ENCODE measurements around the gene CNTNAP2. TPM values are rescaled to one million over a fixed set of nuclear protein-coding genes. Genes with fewer than 3 reads are reported as not detected.

CNTNAP2 gene
- total and polyA plus RNA-seq, 2 of the 8 experiments (the other 6 are each of a cell fraction or from before 2014, with no cell fraction given): 27.9 to 71.0 TPM

DNA sequence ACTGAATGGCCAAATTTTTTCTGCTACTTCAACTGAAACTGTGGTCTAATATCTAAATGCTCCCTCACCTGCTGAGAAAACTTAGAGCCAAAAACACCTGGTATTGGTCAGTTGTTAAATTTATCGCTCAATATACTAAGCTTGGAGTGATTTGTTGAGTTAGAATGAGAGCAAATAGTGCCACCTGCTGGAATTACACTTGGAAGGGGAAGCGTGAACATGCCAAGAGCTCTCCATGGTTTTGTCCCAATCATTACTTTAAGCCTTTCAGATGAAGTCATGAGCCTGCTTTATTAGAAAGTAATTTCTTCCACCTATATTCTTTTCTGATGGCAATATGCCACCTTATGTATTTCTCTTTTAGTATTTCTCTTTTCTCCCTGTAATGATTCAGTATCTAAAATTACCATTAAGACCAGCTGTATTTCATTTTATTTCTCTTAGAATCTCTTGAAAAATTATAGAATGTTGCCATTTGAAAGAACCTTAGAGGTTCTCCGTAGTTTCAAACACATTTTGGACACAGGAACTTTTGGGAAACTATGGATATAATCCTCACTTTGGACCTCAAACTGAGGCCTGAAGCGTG, 2026.2 kb downstream of the CNTNAP2 start:
- Histone ChIP-seq H3K27me3 (replicated peaks in 1 of 4; ENCODE audit: control insufficient read depth in 3 of 4, extremely low read depth in 1 of 4, insufficient read depth in 3 of 4, low read length in 3 of 4) (no peaks in the 10 kb centered on the region), H3K23me2 (ENCODE audit: low read depth, low read length) (no peaks in the 10 kb centered on the region; the same call in 1 of the 2 replicates)
- no peak for TF ChIP-seq JUND (IDR thresholded peaks at IDR 0.05; ENCODE audit: low read length)

More for the DNA sequence above, 2026.2 kb downstream of the CNTNAP2 start:
- no peak overlapping the region for H2AK5ac ChIP-seq (ENCODE audit: low read depth, low read length)
- H4K8ac ChIP-seq (ENCODE audit: extremely low read depth, insufficient read depth, low read length): no peak overlapping the region
- peak; percentile 45 for FAIRE-seq
- H2BK120ac ChIP-seq (replicated peaks; ENCODE audit: low read depth, low read length): no peak overlapping the region
- no peak overlapping the region for H3K9ac ChIP-seq (replicated peaks in 1 of 4; ENCODE audit: extremely low read depth in 1 of 4, low read depth in 3 of 4, low read length in 3 of 4)
- H3K27ac ChIP-seq (ENCODE audit: low read depth, low read length): no peak overlapping the region
- no peak overlapping the region for H2BK5ac ChIP-seq (ENCODE audit: low read depth, low read length)
- POLR2A ChIA-PET (ENCODE audit: partially characterized antibody): no interaction called here
- H3K9me3 ChIP-seq (ENCODE audit: insufficient read depth in 2 of 2, low read depth in 1 of 2, low read length in 1 of 2): peaks cover 11 to 13% of the 10 kb centered on the region in 2 experiments
- no peak overlapping the region for H2BK20ac ChIP-seq (ENCODE audit: low read length)
- no peak overlapping the region for H4K5ac ChIP-seq (ENCODE audit: insufficient read length, low read depth, low read length)
- CTCF ChIA-PET (ENCODE audit: partially characterized antibody): interaction anchor here (0.6 to 4.3 kb wide), 45 partner anchors 9 to 755 kb away, joined by 3 to 32 read pairs (median 4); no protein-coding TSS in a partner anchor
- no peak overlapping the region for H3K4ac ChIP-seq (replicated peaks; ENCODE audit: insufficient read length, low read depth, low read length)
- H2AFZ ChIP-seq (ENCODE audit: low read length): no peak overlapping the region
- no peaks in the 10 kb centered on the region for H3K4me1 ChIP-seq (replicated peaks in 1 of 4; ENCODE audit: control insufficient read depth in 3 of 4, insufficient read depth in 4 of 4, low read length in 3 of 4)
- 0 out of 8 replicates have a peak, but pooled peaks cover 0 to 4% (median 0%) of the 10 kb centered on the region in 4 experiments for H3K36me3 ChIP-seq (ENCODE audit: control insufficient read depth in 2 of 4, insufficient read depth in 4 of 4, low read length in 3 of 4)
- H3K18ac ChIP-seq (ENCODE audit: extremely low read depth, low read length): no peak overlapping the region
- no peak overlapping the region for H3K4me2 ChIP-seq (ENCODE audit: insufficient read depth in 1 of 2, low read depth in 2 of 2, low read length in 2 of 2)
- no peak overlapping the region for H2BK12ac ChIP-seq (ENCODE audit: low read depth, low read length)
- no peak overlapping the region for H3K4me3 ChIP-seq (ENCODE audit: extremely low read depth in 1 of 4, insufficient read depth in 2 of 4, low read depth in 3 of 4, low read length in 4 of 4)
- H4K20me1 ChIP-seq (replicated peaks in 1 of 2; ENCODE audit: control insufficient read depth in 1 of 2, insufficient read depth in 2 of 2, low read length in 2 of 2): no peaks in the 10 kb centered on the region
- no peak overlapping the region for H4K91ac ChIP-seq (replicated peaks; ENCODE audit: insufficient read length, low read length)
- no peak for DNase-seq (ENCODE audit: low read depth in 1 of 2, low spot score in 2 of 2)
- H3K79me2 ChIP-seq (ENCODE audit: control insufficient read depth in 1 of 2, insufficient read depth in 2 of 2, low read length in 2 of 2): no peaks in the 10 kb centered on the region
- WGBS, 2 experiments (ENCODE audit: extremely low coverage in 1 of 2, insufficient coverage in 1 of 2, insufficient read length in 1 of 2, insufficient replicate concordance in 2 of 2, low coverage in 1 of 2, low lambda C conversion rate in 2 of 2, missing lambda C conversion rate in 1 of 2): 59% methylated on average over 4 of the region's 4 CpGs; no CpG with 5 or more reads in 1 of the 2 experiments
- no peak overlapping the region for H2BK15ac ChIP-seq (ENCODE audit: low read length)
- no peak overlapping the region for H3K23ac ChIP-seq (ENCODE audit: insufficient read length)
- no peak overlapping the region for H3K14ac ChIP-seq (ENCODE audit: insufficient read length)
- H3K79me1 ChIP-seq (ENCODE audit: low read depth, low read length): no peaks in the 10 kb centered on the region
- no peak overlapping the region for H3K56ac ChIP-seq (replicated peaks; ENCODE audit: insufficient read length, low read depth, low read length)
